Calu3 (cell line): ENCODE measurements around the gene NUP160. TPM values are rescaled to one million over a fixed set of nuclear protein-coding genes. Genes with fewer than 3 reads are reported as not detected.
A peak's percentile ranks its signal among the peaks of the same experiment; 100 is the strongest.
"Not testable (repeated sequence)": the region's sequence is repeated elsewhere in the genome, so short reads cannot be mapped to it uniquely, and the experiment has no call there.

ENCODE experiments used
- BruUV-seq: library from RNA; stranded (reverse); fragments of 400-500 nt; replicated peaks from 2 replicates; lab custom pipeline; 2021; lab: Mats Ljungman, UMichigan
- CTCF ChIA-PET: fragments of 300-600 bp; sonication (Branson Sonifier 250); formaldehyde crosslinking; loops from one replicate; lab custom pipeline; 2022; ENCODE audit warnings: antibody characterized with exemption; lab: Charles Lee
- DNase-seq: peaks from one replicate; pipeline ENCODE4 v3.0.0; 2022
- H3K27ac Mint-ChIP-seq: one replicate; pipeline ENCODE4 v1.8.0; 2022; ENCODE audit warnings: mixed read lengths; ENCODE audit not compliant: unreplicated experiment
- H3K27me3 Mint-ChIP-seq: one replicate; pipeline ENCODE4 v1.8.0; 2022; ENCODE audit warnings: mixed read lengths; ENCODE audit not compliant: unreplicated experiment
- H3K36me3 Mint-ChIP-seq: one replicate; pipeline ENCODE4 v1.8.0; 2022; ENCODE audit warnings: mild to moderate bottlenecking, moderate library complexity, mixed read lengths; ENCODE audit not compliant: insufficient read depth, unreplicated experiment
- H3K4me1 Mint-ChIP-seq: one replicate; pipeline ENCODE4 v1.8.0; 2022; ENCODE audit warnings: mild to moderate bottlenecking, low read depth, mixed read lengths; ENCODE audit not compliant: unreplicated experiment
- H3K4me3 Mint-ChIP-seq: one replicate; pipeline ENCODE4 v1.8.0; 2022; ENCODE audit warnings: mild to moderate bottlenecking, low read depth, moderate library complexity, mixed read lengths; ENCODE audit not compliant: unreplicated experiment
- H3K9me3 Mint-ChIP-seq: one replicate; pipeline ENCODE4 v1.8.0; 2022; ENCODE audit warnings: low read depth, mixed read lengths; ENCODE audit not compliant: unreplicated experiment
- CTCF ChIP-seq: fragments of 200-600 bp; IDR thresholded peaks from one replicate; pipeline ENCODE4 v1.8.0; 2022; ENCODE audit warnings: antibody characterized with exemption; ENCODE audit not compliant: unreplicated experiment
- intact Hi-C: fragments of 100-400 bp; cut with micrococcal nuclease; formaldehyde crosslinking; loops from one replicate; pipeline ENCODE4 v1.10.0; 2022; ENCODE audit not compliant: unreplicated experiment
- total RNA-seq: library from RNA; stranded (reverse); gene quantifications from 2 replicates; pipeline ENCODE4 v1.2.3, GENCODE V29; 2022

NUP160 gene
- total RNA-seq, 1 experiment from 2014 or later: 54.7 TPM

GRCh38 chr11:47881145-47881544 lies 33.0 kb upstream of the NUP160 start:
- Mint-ChIP-seq H3K4me3 (no peak overlapping the region), H3K36me3 (no peaks in the 10 kb centered on the region), H3K4me1 (peaks cover 3% of the 10 kb centered on the region), H3K27me3 (peaks cover 12% of the 10 kb centered on the region), H3K9me3 (no peaks in the 10 kb centered on the region), H3K27ac (no peak overlapping the region)
- no peak for TF ChIP-seq CTCF
- no peak for DNase-seq
- CTCF ChIA-PET: no interaction called here
- intact Hi-C loops: no loop called here
- no TSS peak for BruUV-seq

DNA sequence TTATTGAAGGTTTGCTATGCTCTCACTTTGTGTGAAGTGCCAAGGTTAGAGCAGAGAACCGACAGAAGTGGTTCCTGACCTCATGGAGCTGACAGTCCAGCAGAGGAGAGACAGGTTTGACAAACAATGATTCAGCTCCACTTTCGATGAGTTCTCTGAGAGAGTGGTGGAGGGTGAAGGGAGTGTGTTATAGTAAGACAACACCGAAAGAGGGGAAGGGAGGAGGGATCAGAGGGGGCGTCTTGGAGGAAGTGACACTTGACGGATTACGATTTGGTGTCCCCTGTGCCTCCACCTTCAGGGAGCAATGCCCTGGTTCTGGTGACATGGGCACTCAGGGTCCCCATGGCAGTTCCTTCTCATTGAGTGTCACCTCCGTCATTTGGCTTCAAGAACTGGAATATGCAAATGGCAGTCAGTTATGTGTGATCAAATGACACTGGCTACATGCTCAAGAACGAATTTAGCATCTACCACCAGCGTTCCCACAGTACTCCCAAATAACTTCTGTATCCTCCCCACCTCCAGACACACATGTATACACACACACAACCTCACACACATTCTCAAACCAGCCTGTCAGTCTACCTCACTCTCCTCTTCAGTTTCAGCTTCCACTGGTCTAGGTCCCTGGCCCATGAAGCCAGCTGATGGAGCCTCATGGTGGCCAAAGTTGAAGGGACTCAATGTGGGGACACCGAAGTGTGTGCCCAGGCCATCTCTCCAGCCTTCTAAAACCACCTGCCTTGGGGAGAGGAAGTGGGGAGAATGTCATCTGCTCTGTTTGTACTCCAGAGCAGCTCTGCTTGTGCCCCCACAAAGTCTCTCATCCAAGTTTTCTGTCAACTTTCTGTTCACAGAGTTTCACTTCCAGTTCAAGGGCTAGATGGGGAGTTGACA lies 31.4 kb upstream of the NUP160 start:
- Mint-ChIP-seq H3K27ac (no peak overlapping the region), H3K4me3 (no peak overlapping the region), H3K36me3 (no peaks in the 10 kb centered on the region), H3K4me1 (peaks cover 12% of the 10 kb centered on the region), H3K9me3 (no peaks in the 10 kb centered on the region), H3K27me3 (peaks cover 12% of the 10 kb centered on the region)
- CTCF ChIA-PET: no interaction called here
- intact Hi-C loops: no loop called here
- TF ChIP-seq CTCF: no peak
- no TSS peak for BruUV-seq
- DNase-seq: no peak

DNA sequence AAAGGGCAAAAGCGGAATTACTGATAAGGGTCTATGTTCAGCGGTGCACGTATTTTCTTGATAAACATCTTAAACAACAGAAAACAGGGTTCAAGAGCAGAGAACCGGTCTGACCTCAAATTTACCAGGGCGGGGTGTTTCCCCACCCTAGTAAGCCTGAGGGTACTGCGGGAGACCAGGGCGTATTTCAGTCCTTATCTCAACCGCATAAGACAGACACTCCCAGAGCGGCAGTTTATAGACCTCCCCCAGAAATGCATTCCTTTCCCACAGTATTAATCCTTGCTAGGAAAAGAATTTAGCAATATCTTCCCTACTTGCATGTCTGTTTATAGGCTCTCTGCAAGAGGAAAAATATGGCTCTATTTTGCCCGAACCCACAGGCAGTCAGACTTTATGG lies 27.7 kb upstream of the NUP160 start:
- peaks cover 13% of the 10 kb centered on the region for H3K4me1 Mint-ChIP-seq
- DNase-seq, CTCF ChIA-PET, H3K9me3 Mint-ChIP-seq, BruUV-seq, H3K36me3 Mint-ChIP-seq, intact Hi-C loops, H3K4me3 Mint-ChIP-seq, H3K27ac Mint-ChIP-seq: not testable (repeated sequence)
- peaks cover 12% of the 10 kb centered on the region for H3K27me3 Mint-ChIP-seq

DNA sequence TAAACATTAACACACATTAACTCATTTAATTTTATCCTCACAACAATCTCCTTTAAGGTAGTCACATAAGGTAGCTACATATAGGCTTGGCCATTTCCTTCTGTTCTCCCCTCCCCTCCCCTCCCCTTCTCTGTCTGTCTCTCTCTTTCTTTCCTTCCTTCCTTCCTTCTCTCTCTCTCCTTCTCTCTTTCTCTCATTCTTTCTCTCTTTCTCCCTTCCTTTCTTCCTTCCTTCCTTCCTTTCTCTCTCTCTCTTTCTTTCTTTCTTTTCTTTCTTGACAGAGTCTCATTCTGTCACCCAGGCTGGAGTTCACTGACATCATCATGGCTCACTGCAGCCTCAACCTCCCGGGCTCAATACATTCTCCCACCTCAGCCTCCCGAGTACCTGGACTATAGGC lies 22.3 kb upstream of the NUP160 start:
- H3K36me3 Mint-ChIP-seq: no peaks in the 10 kb centered on the region
- no TSS peak for BruUV-seq
- peak overlapping the region; percentile 6 for H3K27ac Mint-ChIP-seq
- no peak overlapping the region for H3K4me3 Mint-ChIP-seq
- no peaks in the 10 kb centered on the region for H3K27me3 Mint-ChIP-seq
- CTCF ChIA-PET: interaction anchor here (0.6 kb wide), 1 partner anchor 74 kb away, joined by 4 read pairs; no protein-coding TSS in a partner anchor
- no peak for DNase-seq
- H3K9me3 Mint-ChIP-seq: no peaks in the 10 kb centered on the region
- no peak for TF ChIP-seq CTCF
- intact Hi-C loops: no loop called here
- H3K4me1 Mint-ChIP-seq: peaks cover 26% of the 10 kb centered on the region
